Trophoblast cell (in vitro differentiated cells and primary cell): ENCODE measurements around the gene AGAP9.
"Not testable (repeated sequence)": the region's sequence is repeated elsewhere in the genome, so short reads cannot be mapped to it uniquely, and the experiment has no call there.

ENCODE experiments used
- DNase-seq, 2 donors: peaks; one replicate each; pipeline ENCODE4 v3.0.0-alpha.2; 2016
- H2AFZ ChIP-seq: 2 replicates; pipeline ENCODE4 v1.6.1; 2013; ENCODE audit warnings: low read length, moderate library complexity, mild to moderate bottlenecking; ENCODE audit not compliant: insufficient read depth, poor library complexity
- H2AK5ac ChIP-seq: 2 replicates; pipeline ENCODE4 v1.6.1; 2013; ENCODE audit warnings: mild to moderate bottlenecking, low read length
- H2BK120ac ChIP-seq: 2 replicates; pipeline ENCODE4 v1.6.1; 2013; ENCODE audit warnings: low read length, mild to moderate bottlenecking, moderate library complexity; ENCODE audit not compliant: insufficient read depth, poor library complexity
- H2BK12ac ChIP-seq: 2 replicates; pipeline ENCODE4 v1.6.1; 2013; ENCODE audit warnings: mild to moderate bottlenecking, low read length, moderate library complexity
- H2BK5ac ChIP-seq: 2 replicates; pipeline ENCODE4 v1.6.1; 2013; ENCODE audit warnings: low read length, low read depth, moderate library complexity, mild to moderate bottlenecking; ENCODE audit not compliant: poor library complexity
- H3K14ac ChIP-seq: 2 replicates; pipeline ENCODE4 v1.6.1; 2013; ENCODE audit warnings: mild to moderate bottlenecking, low read length
- H3K18ac ChIP-seq: 2 replicates; pipeline ENCODE4 v1.6.1; 2013; ENCODE audit warnings: mild to moderate bottlenecking, low read length
- H3K23ac ChIP-seq: 2 replicates; pipeline ENCODE4 v1.6.1; 2013; ENCODE audit warnings: low read length
- H3K27ac ChIP-seq: 2 replicates; pipeline ENCODE4 v1.5.1; 2013; ENCODE audit warnings: low read depth, mild to moderate bottlenecking, inconsistent platforms, low read length, moderate library complexity
- H3K27me3 ChIP-seq: 2 replicates; pipeline ENCODE4 v1.6.1; 2013; ENCODE audit warnings: inconsistent platforms, mild to moderate bottlenecking, low read length, moderate library complexity; ENCODE audit not compliant: insufficient read depth
- H3K36me3 ChIP-seq, 2 experiments: 1 replicate in 1 of 2; 2 replicates in 1 of 2; pipeline ENCODE4 v1.6.1; 2013; ENCODE audit warnings: low read length in 2 of 2, mild to moderate bottlenecking in 2 of 2, moderate library complexity in 1 of 2; ENCODE audit not compliant: insufficient read depth in 2 of 2, control insufficient read depth in 1 of 2
- H3K4ac ChIP-seq: 2 replicates; pipeline ENCODE4 v1.6.1; 2013; ENCODE audit warnings: low read depth, mild to moderate bottlenecking, low read length, moderate library complexity
- H3K4me1 ChIP-seq, 2 experiments: 1 replicate in 1 of 2; 2 replicates in 1 of 2; pipeline ENCODE4 v1.6.1; 2013; ENCODE audit warnings: low read length in 2 of 2, mild to moderate bottlenecking in 2 of 2, moderate library complexity in 1 of 2; ENCODE audit not compliant: insufficient read depth in 2 of 2, control insufficient read depth in 1 of 2
- H3K4me2 ChIP-seq: 2 replicates; pipeline ENCODE4 v1.6.1; 2013; ENCODE audit warnings: inconsistent platforms, mild to moderate bottlenecking, low read length, moderate library complexity
- H3K4me3 ChIP-seq: 2 replicates; pipeline ENCODE4 v1.5.1; 2013; ENCODE audit warnings: mild to moderate bottlenecking, low read depth, low read length, inconsistent platforms
- H3K79me1 ChIP-seq: one replicate; pipeline ENCODE4 v1.6.1; 2013; ENCODE audit warnings: low read length
- H3K79me2 ChIP-seq: 2 replicates; pipeline ENCODE4 v1.6.1; 2013; ENCODE audit warnings: low read length, mild to moderate bottlenecking; ENCODE audit not compliant: control insufficient read depth, insufficient read depth, poor library complexity
- H3K9ac ChIP-seq: 2 replicates; pipeline ENCODE4 v1.6.1; 2013; ENCODE audit warnings: mild to moderate bottlenecking, low read length
- H3K9me3 ChIP-seq: 2 replicates; pipeline ENCODE4 v1.6.1; 2013; ENCODE audit warnings: low read depth, mild to moderate bottlenecking, control low read depth, inconsistent platforms, low read length; ENCODE audit not compliant: insufficient read depth
- H4K12ac ChIP-seq: 2 replicates; pipeline ENCODE4 v1.6.1; 2013; ENCODE audit warnings: low read depth, mild to moderate bottlenecking, low read length, moderate library complexity
- H4K8ac ChIP-seq: 2 replicates; pipeline ENCODE4 v1.6.1; 2013; ENCODE audit warnings: low read depth, mild to moderate bottlenecking, low read length, moderate library complexity
- H4K91ac ChIP-seq: one replicate; pipeline ENCODE4 v1.6.1; 2013; ENCODE audit warnings: low read depth, mild to moderate bottlenecking, low read length, moderate library complexity
- WGBS: extraction: QIAGEN DNeasy Blood & Tissue Kit; methylation state at CpG from one replicate; pipeline ENCODE4 v1.1.7; 2013; ENCODE audit warnings: missing lambda C conversion rate; ENCODE audit not compliant: insufficient read length, insufficient coverage; ENCODE audit errors: extremely low coverage; 5-methylcytosine and 5-hydroxymethylcytosine counted together

Gene AGAP9

GRCh38 chr10:47473516-47473915 lies 49.9 kb downstream of the AGAP9 start:
- not testable (repeated sequence) for H3K4me2 ChIP-seq, H4K12ac ChIP-seq, H3K36me3 ChIP-seq, H3K4me1 ChIP-seq, H3K79me1 ChIP-seq, H2AFZ ChIP-seq, H3K9ac ChIP-seq, H3K23ac ChIP-seq, H3K14ac ChIP-seq, H2BK5ac ChIP-seq, H2BK120ac ChIP-seq, DNase-seq, H3K4me3 ChIP-seq, H2AK5ac ChIP-seq, H3K18ac ChIP-seq, H4K8ac ChIP-seq, H3K27ac ChIP-seq, H3K4ac ChIP-seq, H3K79me2 ChIP-seq, H3K27me3 ChIP-seq, H4K91ac ChIP-seq, H3K9me3 ChIP-seq, H2BK12ac ChIP-seq
- no CpG with 5 or more reads among the region's 7 CpGs for WGBS

DNA sequence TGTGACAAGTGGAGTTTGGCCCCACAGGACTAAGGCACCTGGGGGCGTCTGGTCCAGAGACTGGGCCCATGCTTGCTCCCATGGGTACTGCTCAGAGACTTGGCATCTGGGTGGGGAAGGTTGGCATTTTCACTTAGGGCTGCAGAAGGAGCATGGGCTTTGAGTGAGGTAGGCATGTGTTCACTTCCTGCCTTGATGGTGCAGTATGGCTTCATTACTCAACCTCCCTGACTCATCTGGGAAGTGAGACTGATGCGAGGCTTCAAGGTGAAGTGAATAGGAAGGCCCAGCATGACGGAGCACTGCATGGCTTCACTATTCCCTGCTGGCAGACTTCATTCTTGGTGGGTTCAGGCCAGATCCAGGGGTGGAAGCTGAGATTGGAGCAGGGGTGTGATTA lies 50.8 kb downstream of the AGAP9 start:
- not testable (repeated sequence) for H3K23ac ChIP-seq, H3K79me1 ChIP-seq, H3K4me1 ChIP-seq, H2AK5ac ChIP-seq, H2BK120ac ChIP-seq, H4K8ac ChIP-seq, H2AFZ ChIP-seq, H3K18ac ChIP-seq, DNase-seq, H3K27ac ChIP-seq, H3K9me3 ChIP-seq, H3K4ac ChIP-seq, H2BK5ac ChIP-seq, H3K36me3 ChIP-seq, H4K12ac ChIP-seq, H3K27me3 ChIP-seq, H3K4me2 ChIP-seq, H2BK12ac ChIP-seq, H3K14ac ChIP-seq, H3K4me3 ChIP-seq, H3K79me2 ChIP-seq, H3K9ac ChIP-seq, H4K91ac ChIP-seq
- WGBS: no CpG with 5 or more reads among the region's 3 CpGs

- not testable (repeated sequence) for H3K9me3 ChIP-seq, H4K8ac ChIP-seq, H4K12ac ChIP-seq, H3K27me3 ChIP-seq, H3K23ac ChIP-seq, DNase-seq, H3K4ac ChIP-seq, H2BK5ac ChIP-seq, H3K14ac ChIP-seq, H3K18ac ChIP-seq, H3K27ac ChIP-seq, H2BK120ac ChIP-seq, H4K91ac ChIP-seq, H3K9ac ChIP-seq, H3K4me2 ChIP-seq, H3K4me3 ChIP-seq, H2BK12ac ChIP-seq, H3K36me3 ChIP-seq, H2AK5ac ChIP-seq, H3K4me1 ChIP-seq, H3K79me2 ChIP-seq, H3K79me1 ChIP-seq, H2AFZ ChIP-seq
- no CpG with 5 or more reads among the region's 5 CpGs for WGBS
Measured at GRCh38 chr10:47472072-47472471, 51.4 kb downstream of the AGAP9 start.

DNA sequence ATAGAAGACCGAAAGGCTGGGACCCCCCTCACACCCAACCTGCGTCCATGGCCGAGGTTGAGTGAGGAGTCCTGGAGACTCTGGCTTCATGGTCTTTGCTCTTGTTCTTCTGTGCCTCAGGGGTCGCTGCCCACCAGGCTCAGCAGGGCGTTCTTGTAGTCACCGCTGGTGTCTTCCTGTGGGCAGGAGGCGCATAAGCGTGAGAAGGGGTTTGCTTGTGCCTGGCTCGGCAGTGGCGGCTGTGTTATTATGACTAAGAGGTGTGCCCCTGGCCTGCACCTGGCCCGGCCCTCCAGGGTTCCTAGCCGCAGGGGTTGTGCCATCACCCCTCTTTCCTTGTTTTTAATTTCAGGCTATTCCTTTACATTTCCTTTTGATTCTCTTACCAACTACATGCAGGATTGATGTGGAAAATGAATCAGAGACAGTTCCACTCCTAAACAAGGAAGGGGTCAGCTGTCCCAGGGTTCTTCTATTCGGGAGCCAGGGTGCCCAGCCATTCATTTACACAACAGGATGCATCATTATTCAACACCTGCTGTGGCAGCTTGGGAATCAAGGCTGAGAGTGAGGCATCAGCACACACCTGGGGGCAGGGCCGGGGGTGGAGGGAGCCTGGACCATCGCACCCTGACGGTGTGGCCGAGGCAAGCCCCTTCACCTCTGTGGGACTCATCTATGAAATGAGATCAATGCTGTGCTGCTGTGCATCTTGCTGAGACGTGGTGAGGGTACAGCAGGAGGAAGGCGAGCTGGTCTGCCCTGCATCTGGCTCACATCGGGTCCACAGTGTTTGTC lies 54.5 kb downstream of the AGAP9 start:
- H3K14ac ChIP-seq, H4K91ac ChIP-seq, H2BK12ac ChIP-seq, H3K9me3 ChIP-seq, H4K8ac ChIP-seq, H3K36me3 ChIP-seq, H3K9ac ChIP-seq, H3K4me3 ChIP-seq, H3K4me1 ChIP-seq, H3K23ac ChIP-seq, H4K12ac ChIP-seq, H3K79me2 ChIP-seq, H3K27ac ChIP-seq, H3K4ac ChIP-seq, DNase-seq, H3K4me2 ChIP-seq, H3K27me3 ChIP-seq, H2AK5ac ChIP-seq, H2BK5ac ChIP-seq, H3K79me1 ChIP-seq, H3K18ac ChIP-seq, H2BK120ac ChIP-seq, H2AFZ ChIP-seq: not testable (repeated sequence)
- WGBS: no CpG with 5 or more reads among the region's 20 CpGs
